H1 (cell line): Measurements from ENCODE around the gene UBE2G2. TPM values are rescaled to one million over a fixed set of nuclear protein-coding genes. Genes with fewer than 3 reads are reported as not detected.

ENCODE experiments used
- CTCF ChIA-PET: fragments of 300-600 bp; sonication (Branson Sonifier 250); formaldehyde crosslinking; loops from one replicate; lab custom pipeline; 2021; ENCODE audit not compliant: partially characterized antibody; lab: Charles Lee
- POLR2A ChIA-PET: fragments of 300-600 bp; sonication (Branson Sonifier 250); formaldehyde crosslinking; loops from one replicate; lab custom pipeline; 2021; ENCODE audit warnings: inconsistent platforms; ENCODE audit not compliant: partially characterized antibody; lab: Charles Lee
- DNase-seq, 2 experiments: peaks; one replicate each; pipeline versions ENCODE4 v3.0.0 to v3.0.0-alpha.2; 2010 to 2022; ENCODE audit warnings: low spot score in 2 of 2, low read depth in 1 of 2, mixed read lengths in 1 of 2
- FAIRE-seq: peaks from 2 replicates; lab custom pipeline; 2011; peaks lifted over from hg19 to GRCh38; lab: Jason Lieb, UNC
- H2AFZ ChIP-seq: 2 replicates; pipeline ENCODE4 v1.8.1; 2012; ENCODE audit warnings: low read length, inconsistent platforms
- H2AK5ac ChIP-seq: 2 replicates; pipeline ENCODE4 v1.6.1; 2013; ENCODE audit warnings: low read depth, low read length
- H2BK120ac ChIP-seq: replicated peaks from 2 replicates; pipeline ENCODE3; 2013; ENCODE audit warnings: low read depth, low read length, inconsistent platforms
- H2BK12ac ChIP-seq: 2 replicates; pipeline ENCODE4 v1.6.1; 2013; ENCODE audit warnings: low read depth, low read length
- H2BK15ac ChIP-seq: 2 replicates; pipeline ENCODE4 v1.6.1; 2013; ENCODE audit warnings: low read length
- H2BK20ac ChIP-seq: 2 replicates; pipeline ENCODE4 v1.6.1; 2013; ENCODE audit warnings: low read length
- H2BK5ac ChIP-seq: 2 replicates; pipeline ENCODE4 v1.6.1; 2013; ENCODE audit warnings: low read depth, low read length
- H3K14ac ChIP-seq: 2 replicates; pipeline ENCODE4 v1.6.1; 2013; ENCODE audit warnings: inconsistent platforms; ENCODE audit not compliant: insufficient read length
- H3K18ac ChIP-seq: 2 replicates; pipeline ENCODE4 v1.6.1; 2013; ENCODE audit warnings: low read length; ENCODE audit errors: extremely low read depth
- H3K23ac ChIP-seq: 2 replicates; pipeline ENCODE4 v1.6.1; 2013; ENCODE audit warnings: inconsistent platforms; ENCODE audit not compliant: insufficient read length
- H3K23me2 ChIP-seq: 2 replicates; pipeline ENCODE4 v1.6.1; 2013; ENCODE audit warnings: low read depth, low read length
- H3K27ac ChIP-seq: 2 replicates; pipeline ENCODE4 v1.6.1; 2011; ENCODE audit warnings: low read depth, low read length, inconsistent platforms
- H3K27me3 ChIP-seq, 4 experiments: replicated peaks in 1 of 4; 1 replicate in 1 of 4; 2 replicates in 3 of 4; pipeline versions ENCODE4 v1.6.1 to v1.8.1; 2011 to 2013; ENCODE audit warnings: low read length in 3 of 4, mild to moderate bottlenecking in 3 of 4, inconsistent platforms in 2 of 4, mixed read lengths in 2 of 4, moderate library complexity in 1 of 4; ENCODE audit not compliant: control insufficient read depth in 3 of 4, insufficient read depth in 3 of 4; ENCODE audit errors: extremely low read depth in 1 of 4
- H3K36me3 ChIP-seq, 4 experiments: 2 replicates each; pipeline versions ENCODE4 v1.6.1 to v1.8.1; 2011 to 2013; ENCODE audit warnings: mild to moderate bottlenecking in 4 of 4, low read length in 3 of 4, moderate library complexity in 2 of 4, control low read depth in 1 of 4, inconsistent platforms in 1 of 4; ENCODE audit not compliant: insufficient read depth in 4 of 4, control insufficient read depth in 2 of 4
- H3K4ac ChIP-seq: replicated peaks from 2 replicates; pipeline ENCODE3; 2013; ENCODE audit warnings: low read length, low read depth, mixed read lengths, inconsistent platforms; ENCODE audit not compliant: insufficient read length
- H3K4me1 ChIP-seq, 4 experiments: replicated peaks in 1 of 4; 1 replicate in 1 of 4; 2 replicates in 3 of 4; pipeline versions ENCODE4 v1.6.1 to v1.8.1; 2011 to 2013; ENCODE audit warnings: low read length in 3 of 4, inconsistent platforms in 2 of 4, mixed read lengths in 1 of 4; ENCODE audit not compliant: insufficient read depth in 4 of 4, control insufficient read depth in 3 of 4
- H3K4me2 ChIP-seq, 2 experiments: 2 replicates each; pipeline versions ENCODE4 v1.6.1 to v1.8.1; 2011 to 2013; ENCODE audit warnings: low read depth in 2 of 2, low read length in 2 of 2, control low read depth in 1 of 2, inconsistent platforms in 1 of 2, mild to moderate bottlenecking in 1 of 2; ENCODE audit not compliant: insufficient read depth in 1 of 2
- H3K4me3 ChIP-seq, 4 experiments: fragments of 200-600, 300-600 bp in 1 of 4; sonication (generic), shearing (Covaris generic), sonication (Bioruptor Twin) in 1 of 4; 2 replicates each; pipeline versions ENCODE4 v1.5.1 to v1.8.1; 2011 to 2016; ENCODE audit warnings: low read length in 4 of 4, low read depth in 3 of 4, control low read depth in 2 of 4, inconsistent platforms in 2 of 4, mild to moderate bottlenecking in 2 of 4, mixed read lengths in 1 of 4, moderate library complexity in 1 of 4; ENCODE audit not compliant: insufficient read depth in 2 of 4; ENCODE audit errors: extremely low read depth in 1 of 4
- H3K56ac ChIP-seq: replicated peaks from 2 replicates; pipeline ENCODE3; 2013; ENCODE audit warnings: low read depth, mild to moderate bottlenecking, mixed read lengths, low read length, inconsistent platforms; ENCODE audit not compliant: insufficient read length
- H3K79me1 ChIP-seq: 2 replicates; pipeline ENCODE4 v1.6.1; 2013; ENCODE audit warnings: low read depth, low read length, control low read depth
- H3K79me2 ChIP-seq, 2 experiments: 2 replicates each; pipeline versions ENCODE4 v1.6.1 to v1.8.1; 2012 to 2013; ENCODE audit warnings: low read length in 2 of 2, mild to moderate bottlenecking in 2 of 2, inconsistent platforms in 1 of 2; ENCODE audit not compliant: insufficient read depth in 2 of 2, control insufficient read depth in 1 of 2
- H3K9ac ChIP-seq, 4 experiments: replicated peaks in 1 of 4; 1 replicate in 1 of 4; 2 replicates in 3 of 4; pipeline versions ENCODE4 v1.6.1 to v1.8.1; 2011 to 2013; ENCODE audit warnings: low read depth in 3 of 4, low read length in 3 of 4, control low read depth in 2 of 4, mild to moderate bottlenecking in 2 of 4, moderate library complexity in 2 of 4, inconsistent platforms in 1 of 4; ENCODE audit errors: extremely low read depth in 1 of 4
- H3K9me3 ChIP-seq, 2 experiments: 2 replicates each; pipeline versions ENCODE4 v1.6.1 to v1.8.1; 2012 to 2013; ENCODE audit warnings: mild to moderate bottlenecking in 2 of 2, moderate library complexity in 2 of 2, control low read depth in 1 of 2, inconsistent platforms in 1 of 2, low read depth in 1 of 2, low read length in 1 of 2, mixed read lengths in 1 of 2; ENCODE audit not compliant: insufficient read depth in 2 of 2
- H4K20me1 ChIP-seq, 2 experiments: replicated peaks in 1 of 2; 2 replicates each; pipeline versions ENCODE3 to v1.8.1; 2011 to 2013; ENCODE audit warnings: inconsistent platforms in 2 of 2, low read length in 2 of 2, mild to moderate bottlenecking in 1 of 2; ENCODE audit not compliant: insufficient read depth in 2 of 2, control insufficient read depth in 1 of 2
- H4K5ac ChIP-seq: 2 replicates; pipeline ENCODE4 v1.6.1; 2013; ENCODE audit warnings: low read length, low read depth, mixed read lengths, inconsistent platforms; ENCODE audit not compliant: insufficient read length
- H4K8ac ChIP-seq: 2 replicates; pipeline ENCODE4 v1.8.0; 2013; ENCODE audit warnings: mild to moderate bottlenecking, moderate library complexity, low read length, inconsistent platforms; ENCODE audit not compliant: insufficient read depth; ENCODE audit errors: extremely low read depth
- H4K91ac ChIP-seq: replicated peaks from 2 replicates; pipeline ENCODE3; 2013; ENCODE audit warnings: low read length, mixed read lengths, inconsistent platforms; ENCODE audit not compliant: insufficient read length
- CREB1 ChIP-seq: IDR thresholded peaks from 2 replicates; pipeline ENCODE4 v1.6.1; 2012; ENCODE audit warnings: inconsistent platforms
- GTF2F1 ChIP-seq: IDR thresholded peaks from 2 replicates; pipeline ENCODE4 v1.6.1; 2012; ENCODE audit warnings: low read depth, low read length, improper control_type of control experiment, borderline replicate concordance
- MAFK ChIP-seq: IDR thresholded peaks from 2 replicates; pipeline ENCODE4 v1.6.1; 2012; ENCODE audit warnings: low read depth, mild to moderate bottlenecking, improper control_type of control experiment, low read length
- RXRA ChIP-seq: IDR thresholded peaks from 2 replicates; pipeline ENCODE4 v1.6.1; 2011; ENCODE audit warnings: low read depth, mild to moderate bottlenecking, low read length, moderate library complexity; ENCODE audit not compliant: insufficient read depth
- SAP30 ChIP-seq: fragments of 300-600 bp; sonication (generic); IDR thresholded peaks from 2 replicates; pipeline ENCODE4 v1.7.1; 2012; ENCODE audit warnings: low read length, moderate library complexity, mild to moderate bottlenecking, inconsistent platforms; ENCODE audit not compliant: insufficient read depth, insufficient replicate concordance
- SUZ12 ChIP-seq: fragments of 200-600 bp; sonication (generic); IDR thresholded peaks from 2 replicates; pipeline ENCODE4 v1.6.1; 2012; ENCODE audit warnings: mild to moderate bottlenecking, inconsistent platforms, low read length, moderate library complexity, mixed read lengths
- TAF7 ChIP-seq: optimal IDR thresholded peaks from 2 replicates; pipeline ENCODE3; 2011; ENCODE audit warnings: low read depth, mild to moderate bottlenecking, inconsistent platforms, low read length, moderate library complexity, borderline replicate concordance
- TCF12 ChIP-seq: IDR thresholded peaks from 2 replicates; pipeline ENCODE4 v1.6.1; 2011; ENCODE audit warnings: low read depth, mild to moderate bottlenecking, low read length
- TEAD4 ChIP-seq: IDR thresholded peaks from 2 replicates; pipeline ENCODE4 v1.6.1; 2012; ENCODE audit warnings: low read depth, low read length, inconsistent platforms, mixed read lengths
- YY1 ChIP-seq: IDR thresholded peaks from 2 replicates; pipeline ENCODE4 v1.6.1; 2011; ENCODE audit warnings: low read depth, mild to moderate bottlenecking, low read length
- WGBS, 2 experiments: shearing (Covaris generic) in 1 of 2; methylation state at CpG; one replicate each; pipeline versions ENCODE4 v1.1.6 to v1.1.7; 2013 to 2015; ENCODE audit warnings: low lambda C conversion rate in 2 of 2, mixed read lengths in 2 of 2, inconsistent platforms in 1 of 2, low coverage in 1 of 2, missing lambda C conversion rate in 1 of 2; ENCODE audit not compliant: insufficient replicate concordance in 2 of 2, insufficient coverage in 1 of 2, insufficient read length in 1 of 2; ENCODE audit errors: extremely low coverage in 1 of 2, missing lambda C conversion rate in 1 of 2; 5-methylcytosine and 5-hydroxymethylcytosine counted together
- polyA plus RNA-seq, 7 experiments: library from polyadenylated mRNA; depleted of rRNA in 3 of 7; stranded (reverse) in 5 of 7; unstranded in 2 of 7; fragments of >200 nt in 5 of 7; fragments of 200-250 nt in 2 of 7; gene quantifications; 1 replicate in 5 of 7; 2 replicates in 1 of 7; 4 replicates in 1 of 7; pipeline versions ENCODE4 v1.2.1 to v1.2.3, GENCODE V29; 2011 to 2013; ENCODE audit warnings: missing spikeins in 2 of 7, mixed read lengths in 2 of 7
- total RNA-seq: library from RNA; stranded (reverse); fragmentation: NEBNext Ultra II Directional; extraction: Animal tissue kit (Norgen Biotek cat#: 25700); gene quantifications from 2 replicates; pipeline ENCODE4 v1.2.1, GENCODE V29; 2021
- TF ChIP-seq, protein P1 (sequence below): IDR thresholded peaks from 2 replicates; pipeline ENCODE4 v1.6.1; 2011; ENCODE audit warnings: low read depth, mild to moderate bottlenecking, low read length; ENCODE audit not compliant: insufficient read depth
- TF ChIP-seq, protein P2 (sequence below): IDR thresholded peaks from 2 replicates; pipeline ENCODE4 v1.6.1; 2012; ENCODE audit warnings: inconsistent platforms

UBE2G2 gene
- total and polyA plus RNA-seq, 2 of the 8 experiments (the other 6 are each of a cell fraction or from before 2014, with no cell fraction given) = 96.3 to 101 TPM

DNA sequence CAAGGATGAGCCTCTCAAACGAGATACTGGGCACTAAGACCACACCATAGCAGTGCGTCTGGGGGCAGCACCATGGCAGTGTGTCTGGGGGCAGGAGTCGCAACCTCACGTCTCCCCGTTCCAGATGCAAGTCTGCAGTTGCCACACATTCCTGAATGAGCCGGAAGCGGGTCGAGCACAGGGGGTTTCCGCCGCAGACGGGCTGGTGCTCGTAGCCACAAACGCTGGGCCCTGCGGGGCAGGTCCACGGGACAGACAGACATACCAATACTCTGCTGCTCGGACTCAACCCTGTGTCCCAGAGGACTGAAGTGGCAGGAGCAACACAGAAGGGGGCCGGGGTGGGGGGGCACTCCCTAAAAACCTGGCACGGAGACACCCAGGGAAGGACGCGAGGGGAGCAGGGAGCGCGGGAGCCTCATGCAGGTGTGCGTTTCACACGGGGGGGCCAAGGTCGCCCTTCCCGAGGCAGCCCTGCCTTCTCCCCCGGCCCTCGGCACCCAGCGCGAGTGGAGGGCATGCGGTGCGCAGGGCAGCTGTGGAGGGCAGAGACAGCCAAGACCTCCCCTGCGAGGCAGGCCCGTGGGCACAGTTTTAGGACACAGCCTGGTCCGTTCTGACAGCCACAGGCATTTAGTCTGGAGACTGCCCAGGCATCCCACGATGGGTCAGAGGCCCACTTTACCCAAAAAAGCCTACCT, 47.4 kb upstream of the UBE2G2 start:
- CTCF ChIA-PET = interaction anchor here (1.1 kb wide), 1 partner anchor 11 kb away, joined by 3 read pairs; no protein-coding TSS in a partner anchor
- peaks cover 14 to 27% (median 23%) of the 10 kb centered on the region in 4 experiments; a peak in 7 of 8 replicates for H3K36me3 ChIP-seq
- POLR2A ChIA-PET = no interaction called here
- peaks cover 3% of the 10 kb centered on the region; the same call in 1 of the 2 replicates for H3K23me2 ChIP-seq
- no peak overlapping the region for H4K5ac ChIP-seq
- no peak overlapping the region for H2BK15ac ChIP-seq
- no peak overlapping the region for H3K4ac ChIP-seq
- no peaks in the 10 kb centered on the region; a peak in 1 of 4 replicates for H3K9me3 ChIP-seq
- no peak overlapping the region for H3K9ac ChIP-seq
- H3K27ac ChIP-seq = no peak overlapping the region
- no peak overlapping the region for H3K14ac ChIP-seq
- H3K23ac ChIP-seq = no peak overlapping the region
- H3K79me1 ChIP-seq = peaks cover 2% of the 10 kb centered on the region; the same call in 1 of the 2 replicates
- H3K4me1 ChIP-seq = peaks cover 0 to 16% (median 4%) of the 10 kb centered on the region in 4 experiments; a peak in 5 of 7 replicates
- H2BK12ac ChIP-seq = no peak overlapping the region
- H2AK5ac ChIP-seq = no peak overlapping the region
- H3K79me2 ChIP-seq = no peaks in the 10 kb centered on the region; a peak in 1 of 4 replicates
- no peak overlapping the region for H3K18ac ChIP-seq
- no peak overlapping the region for H3K4me3 ChIP-seq
- no peaks in the 10 kb centered on the region for H3K27me3 ChIP-seq
- H4K8ac ChIP-seq = no peak overlapping the region
- no peak overlapping the region for H2BK120ac ChIP-seq
- DNase-seq = no peak
- H2AFZ ChIP-seq = no peak overlapping the region
- H3K56ac ChIP-seq = no peak overlapping the region
- FAIRE-seq = no peak
- no peak overlapping the region for H4K91ac ChIP-seq
- H2BK5ac ChIP-seq = no peak overlapping the region
- no peak overlapping the region for H3K4me2 ChIP-seq
- peaks cover 3 to 8% of the 10 kb centered on the region in 2 experiments for H4K20me1 ChIP-seq
- no peak overlapping the region for H2BK20ac ChIP-seq
- WGBS, 2 experiments = 95% methylated on average over 27 of the region's 36 CpGs; no CpG with 5 or more reads in 1 of the 2 experiments
- TF ChIP-seq, protein P1, sequence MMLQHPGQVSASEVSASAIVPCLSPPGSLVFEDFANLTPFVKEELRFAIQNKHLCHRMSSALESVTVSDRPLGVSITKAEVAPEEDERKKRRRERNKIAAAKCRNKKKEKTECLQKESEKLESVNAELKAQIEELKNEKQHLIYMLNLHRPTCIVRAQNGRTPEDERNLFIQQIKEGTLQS = no peak
- TF ChIP-seq MAFK (no peak), RXRA (no peak), SUZ12 (no peak), YY1 (no peak), SAP30 (no peak), TAF7 (no peak), TCF12 (no peak), TEAD4 (no peak), GTF2F1 (no peak), CREB1 (no peak)
- TF ChIP-seq, protein P2, sequence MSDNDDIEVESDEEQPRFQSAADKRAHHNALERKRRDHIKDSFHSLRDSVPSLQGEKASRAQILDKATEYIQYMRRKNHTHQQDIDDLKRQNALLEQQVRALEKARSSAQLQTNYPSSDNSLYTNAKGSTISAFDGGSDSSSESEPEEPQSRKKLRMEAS = no peak
